Hematopoietic multipotent progenitor cell treated with erythropoietin and hydrocortisone succinate and interleukin-3 and kit ligand, for 4 days (in vitro differentiated cells): ENCODE measurements around the gene ELMO1.

Experiments used
- DNase-seq: peaks from one replicate; pipeline ENCODE4 v3.0.0-alpha.2; 2015

Gene ELMO1

GRCh38 chr7:37290731-37291130, 157.9 kb downstream of the ELMO1 start:
- DNase-seq, result no peak

GRCh38 chr7:37289781-37290180, 158.9 kb downstream of the ELMO1 start:
- no peak for DNase-seq

GRCh38 chr7:37289367-37289766, 159.3 kb downstream of the ELMO1 start:
- no peak for DNase-seq

- peak; percentile 79 for DNase-seq
These were observed 161.4 kb downstream of the ELMO1 start for GRCh38 chr7:37287131-37287855.

- DNase-seq, result no peak
These were observed 162.2 kb downstream of the ELMO1 start for GRCh38 chr7:37286454-37286832.

GRCh38 chr7:37285706-37286453, 162.8 kb downstream of the ELMO1 start:
- peak; percentile 85 for DNase-seq

- DNase-seq, result peak; percentile 47
These were observed 163.8 kb downstream of the ELMO1 start for GRCh38 chr7:37284805-37285231.

- no peak for DNase-seq
These were observed 164.4 kb downstream of the ELMO1 start for GRCh38 chr7:37284285-37284684.

- DNase-seq, result peak; percentile 19
These were observed 164.9 kb downstream of the ELMO1 start for GRCh38 chr7:37283716-37284115.

GRCh38 chr7:37282927-37283326, 165.7 kb downstream of the ELMO1 start:
- no peak for DNase-seq

GRCh38 chr7:37282093-37282444, 166.6 kb downstream of the ELMO1 start:
- DNase-seq, result no peak

GRCh38 chr7:37281368-37282092, 167.1 kb downstream of the ELMO1 start:
- DNase-seq, result no peak

- no peak for DNase-seq
These were observed 171.2 kb downstream of the ELMO1 start for GRCh38 chr7:37277513-37277912.

- DNase-seq, result no peak
These were observed 173.5 kb downstream of the ELMO1 start for GRCh38 chr7:37275078-37275710.

- DNase-seq, result no peak
These were observed 174.8 kb downstream of the ELMO1 start for GRCh38 chr7:37273891-37274290.

GRCh38 chr7:37269711-37270508, 178.8 kb downstream of the ELMO1 start:
- DNase-seq, result no peak

- DNase-seq, result no peak
These were observed 181.4 kb downstream of the ELMO1 start for GRCh38 chr7:37267251-37267650.

- DNase-seq, result no peak
These were observed 182.8 kb downstream of the ELMO1 start for GRCh38 chr7:37265876-37266275.

- DNase-seq, result peak; percentile 87
These were observed 183.7 kb downstream of the ELMO1 start for GRCh38 chr7:37265006-37265405.

- DNase-seq, result no peak
These were observed 186.5 kb downstream of the ELMO1 start for GRCh38 chr7:37262181-37262580.

- DNase-seq, result peak; percentile 66
These were observed 189.3 kb downstream of the ELMO1 start for GRCh38 chr7:37259319-37259821.

GRCh38 chr7:37256631-37257030, 192.0 kb downstream of the ELMO1 start:
- DNase-seq, result no peak
